ENCODE results near the gene CCDC69.

CCDC69 gene

DNA sequence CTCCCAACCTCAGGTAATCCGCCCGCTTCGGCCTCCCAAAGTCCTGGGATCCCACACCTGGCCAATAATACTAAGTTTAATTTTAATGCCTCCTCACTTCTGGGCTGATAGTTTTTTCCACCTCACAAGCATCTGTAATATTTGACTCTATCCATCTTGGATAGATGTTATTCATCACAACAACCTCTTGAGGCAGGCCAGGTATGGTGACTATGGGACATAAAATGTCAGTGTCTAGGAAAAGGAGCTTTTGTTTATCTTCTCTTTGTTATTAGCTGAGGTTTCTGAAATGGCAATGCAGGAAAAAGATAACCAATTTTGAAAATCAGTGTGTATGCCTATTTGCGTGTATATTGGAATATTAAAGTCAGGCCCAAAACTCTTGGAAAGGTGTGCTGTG, 1.2 kb upstream of the CCDC69 start:
- TF ChIP-seq, protein P1, sequence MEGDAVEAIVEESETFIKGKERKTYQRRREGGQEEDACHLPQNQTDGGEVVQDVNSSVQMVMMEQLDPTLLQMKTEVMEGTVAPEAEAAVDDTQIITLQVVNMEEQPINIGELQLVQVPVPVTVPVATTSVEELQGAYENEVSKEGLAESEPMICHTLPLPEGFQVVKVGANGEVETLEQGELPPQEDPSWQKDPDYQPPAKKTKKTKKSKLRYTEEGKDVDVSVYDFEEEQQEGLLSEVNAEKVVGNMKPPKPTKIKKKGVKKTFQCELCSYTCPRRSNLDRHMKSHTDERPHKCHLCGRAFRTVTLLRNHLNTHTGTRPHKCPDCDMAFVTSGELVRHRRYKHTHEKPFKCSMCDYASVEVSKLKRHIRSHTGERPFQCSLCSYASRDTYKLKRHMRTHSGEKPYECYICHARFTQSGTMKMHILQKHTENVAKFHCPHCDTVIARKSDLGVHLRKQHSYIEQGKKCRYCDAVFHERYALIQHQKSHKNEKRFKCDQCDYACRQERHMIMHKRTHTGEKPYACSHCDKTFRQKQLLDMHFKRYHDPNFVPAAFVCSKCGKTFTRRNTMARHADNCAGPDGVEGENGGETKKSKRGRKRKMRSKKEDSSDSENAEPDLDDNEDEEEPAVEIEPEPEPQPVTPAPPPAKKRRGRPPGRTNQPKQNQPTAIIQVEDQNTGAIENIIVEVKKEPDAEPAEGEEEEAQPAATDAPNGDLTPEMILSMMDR (IDR thresholded peaks at IDR 0.05), result no peak

GRCh38 chr5:151224372-151224771, 480 bp upstream of the CCDC69 start:
- TF ChIP-seq, protein P1 (IDR thresholded peaks at IDR 0.05), result no peak

DNA sequence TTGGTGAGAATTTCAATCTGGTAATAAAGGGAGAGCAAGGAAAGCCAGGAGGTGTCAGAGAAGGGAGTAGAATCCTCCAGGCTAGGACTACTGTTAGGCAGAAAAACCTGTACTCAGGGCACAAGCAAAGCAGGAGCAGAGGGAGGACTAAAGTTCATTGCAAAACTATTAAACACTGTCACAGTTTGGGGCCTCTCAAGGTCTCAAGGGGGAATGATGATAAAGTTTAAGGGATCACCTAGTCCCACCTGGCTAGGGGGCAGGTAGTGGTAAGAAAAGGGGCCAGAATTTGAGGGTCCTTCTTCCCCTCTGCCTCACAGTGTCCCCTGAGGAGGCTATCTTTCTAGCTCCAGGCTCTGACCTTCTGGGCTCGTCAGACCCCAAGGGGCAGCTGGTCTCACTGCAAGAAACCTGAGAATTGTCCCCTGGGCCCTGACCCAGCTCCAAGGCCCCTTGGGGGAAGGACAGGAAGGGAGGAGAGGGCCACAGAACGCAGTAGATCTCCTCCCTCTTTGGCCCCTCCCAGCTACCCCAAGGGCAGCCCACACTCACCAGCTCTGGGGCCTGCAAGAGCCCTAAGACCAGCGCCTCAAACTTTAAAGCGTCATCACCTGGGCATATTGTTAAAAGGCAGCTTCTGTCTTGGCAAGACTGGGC, 974 bp downstream of the CCDC69 start:
- TF ChIP-seq, protein P1 (IDR thresholded peaks at IDR 0.05), result no peak

DNA sequence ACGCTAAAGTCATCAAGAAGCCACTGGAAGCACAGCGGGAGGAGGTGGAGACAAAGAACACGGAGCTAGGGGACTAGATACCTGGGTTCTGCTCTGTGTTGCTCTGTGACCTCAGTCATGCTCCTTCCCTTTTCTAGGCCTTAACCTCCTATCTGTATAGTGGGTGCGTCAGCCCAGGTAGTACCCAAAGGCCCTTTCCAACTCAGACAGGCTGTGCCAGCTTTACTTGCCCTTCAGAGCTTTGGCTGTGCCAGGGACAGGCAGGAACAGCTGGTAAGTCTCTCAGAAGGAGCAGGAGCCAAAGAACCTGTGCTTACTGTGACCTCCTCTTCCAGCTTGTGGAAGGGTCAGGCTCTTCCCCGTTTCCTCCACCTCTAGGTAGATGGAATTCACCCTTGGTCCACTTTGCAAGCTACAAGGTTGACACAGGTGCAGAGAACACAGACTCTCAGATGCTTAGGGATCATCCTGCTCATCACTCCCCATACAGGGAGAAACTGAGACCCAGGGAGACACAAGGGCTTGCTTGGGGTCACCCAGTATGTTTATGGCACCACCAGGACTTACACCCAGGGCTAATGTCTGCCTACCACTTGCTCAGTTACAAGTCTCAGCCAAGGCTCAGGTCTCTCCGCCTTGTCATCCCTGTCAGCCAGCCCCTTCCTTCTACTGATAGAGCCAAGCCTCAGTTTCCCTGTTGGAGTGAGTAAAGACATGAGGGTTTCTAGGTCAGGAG, 1.7 kb downstream of the CCDC69 start:
- TF ChIP-seq, protein P1 (IDR thresholded peaks at IDR 0.05), result no peak

GRCh38 chr5:151221574-151221973, 2.3 kb downstream of the CCDC69 start:
- TF ChIP-seq, protein P1 (IDR thresholded peaks at IDR 0.05), result no peak

DNA sequence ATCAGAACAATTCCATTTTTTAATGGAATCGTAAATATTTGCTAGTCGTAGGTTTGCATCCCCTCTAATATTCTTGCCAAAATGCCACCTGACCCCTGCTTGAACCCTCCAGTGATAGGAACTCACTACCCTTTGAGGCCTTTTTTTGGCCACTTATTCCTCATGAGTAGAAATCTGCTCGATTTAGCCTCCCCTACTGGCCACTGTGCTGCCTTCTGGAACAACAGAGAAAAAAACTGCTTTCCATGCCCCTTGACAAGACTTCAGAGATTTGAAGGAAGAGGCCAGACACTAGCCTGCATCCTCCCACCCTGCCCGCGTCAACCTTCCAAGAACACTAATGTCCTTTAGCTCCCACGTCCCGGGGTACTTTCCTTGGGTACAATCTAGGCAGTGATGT, 4.1 kb downstream of the CCDC69 start:
- TF ChIP-seq, protein P1 (IDR thresholded peaks at IDR 0.05), result no peak

DNA sequence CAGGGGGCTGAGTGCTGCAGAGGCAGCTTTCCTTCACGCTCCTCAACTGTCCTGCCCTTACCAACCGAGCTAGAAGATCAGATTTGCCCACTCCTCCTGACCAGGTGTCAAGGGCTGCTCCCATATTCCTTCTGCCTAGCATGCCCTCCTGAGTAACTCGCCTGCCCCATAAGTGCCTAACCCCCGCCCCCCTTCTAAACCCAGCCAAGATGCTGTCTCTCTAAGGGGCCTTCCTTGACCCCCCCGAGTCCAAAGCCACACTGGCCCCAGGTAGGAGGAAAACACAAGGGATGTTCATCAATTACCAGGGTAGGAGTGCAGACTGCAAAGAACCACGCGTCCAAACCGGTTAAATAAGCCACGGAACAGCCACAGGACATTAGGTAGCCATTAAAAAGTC, 4.8 kb downstream of the CCDC69 start:
- TF ChIP-seq, protein P1 (IDR thresholded peaks at IDR 0.05), result no peak
